HepG2 (cell line): ENCODE results near the gene SECTM1. TPM values are rescaled to one million over a fixed set of nuclear protein-coding genes. Genes with fewer than 3 reads are reported as not detected.

Experiments used
- ATF7-NPFF ChIP-seq: sonication (generic); formaldehyde crosslinking; IDR thresholded peaks from 2 replicates; pipeline ENCODE4 v1.8.1; 2023; ENCODE audit warnings: mild to moderate bottlenecking, low read depth, missing genetic modification reagents, moderate library complexity
- MED13 ChIP-seq: sonication (generic); formaldehyde crosslinking; IDR thresholded peaks from 2 replicates; pipeline ENCODE4 v1.5.0; 2020; ENCODE audit warnings: missing genetic modification reagents
- NRL ChIP-seq: sonication (generic); formaldehyde crosslinking; IDR thresholded peaks from 2 replicates; pipeline ENCODE4 v1.5.0; 2020; ENCODE audit warnings: missing genetic modification reagents, mild to moderate bottlenecking, moderate library complexity, borderline replicate concordance
- SAFB2 ChIP-seq: sonication (generic); formaldehyde crosslinking; IDR thresholded peaks from 2 replicates; pipeline ENCODE4 v1.5.1; 2020; ENCODE audit warnings: missing genetic modification reagents, low read depth, mild to moderate bottlenecking, borderline replicate concordance
- TEAD3 ChIP-seq: optimal IDR thresholded peaks from 2 replicates; pipeline ENCODE3; 2016; ENCODE audit warnings: borderline replicate concordance
- ZNF136 ChIP-seq: sonication (generic); formaldehyde crosslinking; IDR thresholded peaks from 2 replicates; pipeline ENCODE4 v1.8.1; 2022; ENCODE audit warnings: low read depth, mild to moderate bottlenecking, moderate library complexity, missing genetic modification reagents
- ZNF142 ChIP-seq: sonication (generic); formaldehyde crosslinking; IDR thresholded peaks from 2 replicates; pipeline ENCODE4 v1.4.0; 2020; ENCODE audit warnings: missing genetic modification reagents
- ZNF296 ChIP-seq: sonication (generic); formaldehyde crosslinking; conservative IDR thresholded peaks from 2 replicates; pipeline ENCODE4 v1.5.0; 2020; ENCODE audit warnings: mild to moderate bottlenecking, missing genetic modification reagents
- ZNF772 ChIP-seq: sonication (generic); formaldehyde crosslinking; IDR thresholded peaks from 2 replicates; pipeline ENCODE4 v1.5.0; 2020; ENCODE audit warnings: mild to moderate bottlenecking, missing genetic modification reagents
- ZNF790 ChIP-seq: sonication (generic); formaldehyde crosslinking; IDR thresholded peaks from 2 replicates; pipeline ENCODE4 v1.8.0; 2022; ENCODE audit warnings: missing genetic modification reagents, mild to moderate bottlenecking, borderline replicate concordance
- ZSCAN21 ChIP-seq: sonication (generic); formaldehyde crosslinking; IDR thresholded peaks from 2 replicates; pipeline ENCODE4 v1.8.0; 2022; ENCODE audit warnings: mild to moderate bottlenecking, missing genetic modification reagents, moderate library complexity, borderline replicate concordance
- polyA plus RNA-seq, 8 experiments: library from polyadenylated mRNA; depleted of rRNA in 3 of 8; stranded (reverse) in 7 of 8; unstranded in 1 of 8; fragments of >200 nt; fragmentation: Illumina TruSeq in 4 of 8; extraction: Trizol in 4 of 8; gene quantifications; 2 replicates each; pipeline versions ENCODE4 v1.2.1 to v1.2.3, GENCODE V29; 2011 to 2016; ENCODE audit warnings: low read depth in 4 of 8, missing spikeins in 1 of 8, mixed read lengths in 1 of 8; ENCODE audit not compliant: insufficient read depth in 1 of 8
- total RNA-seq, 5 experiments: library from RNA; depleted of rRNA; stranded (reverse); fragments of >200 nt; fragmentation: Illumina TruSeq; extraction: Trizol; gene quantifications; 2 replicates each; pipeline ENCODE4 v1.2.3, GENCODE V29; 2016; ENCODE audit warnings: low read depth in 1 of 5
- TF ChIP-seq, protein P1 (sequence below): IDR thresholded peaks from 2 replicates; pipeline ENCODE4 v1.6.1; 2016; ENCODE audit warnings: low read depth, missing genetic modification reagents, missing compliant biosample characterization
- TF ChIP-seq, protein P2 (sequence below): conservative IDR thresholded peaks from 2 replicates; pipeline ENCODE4 v1.6.1; 2018; ENCODE audit warnings: missing genetic modification reagents

SECTM1 gene
- total and polyA plus RNA-seq, 2 of the 13 experiments (the other 11 are each of a cell fraction or from before 2014, with no cell fraction given) = 3.5 to 5.3 TPM

GRCh38 chr17:82298538-82299421 is 34.8 kb downstream of the SECTM1 start (continued):
- TF ChIP-seq ZNF142 (CRISPR knock-in tag) (0 out of 2 replicates have a peak, but pooled peaks have one; percentile 3), TEAD3 (CRISPR knock-in tag) (no peak), ZNF136 (0 out of 2 replicates have a peak, but pooled peaks have one; percentile 11), SAFB2 (CRISPR knock-in tag) (peak; percentile 37; the same call in 1 of the 2 replicates), ZNF772 (CRISPR knock-in tag) (0 out of 2 replicates have a peak, but pooled peaks have one; percentile 5), NRL (CRISPR knock-in tag) (peak; percentile 7; the same call in 1 of the 2 replicates), ZNF790 (no peak), ZSCAN21 (CRISPR knock-in tag) (no peak), ZNF296 (CRISPR knock-in tag) (0 out of 2 replicates have a peak, but pooled peaks have one; percentile 15), ATF7-NPFF (CRISPR knock-in tag) (0 out of 2 replicates have a peak, but pooled peaks have one; percentile 25), MED13 (CRISPR knock-in tag) (no peak)
- TF ChIP-seq, protein P1, sequence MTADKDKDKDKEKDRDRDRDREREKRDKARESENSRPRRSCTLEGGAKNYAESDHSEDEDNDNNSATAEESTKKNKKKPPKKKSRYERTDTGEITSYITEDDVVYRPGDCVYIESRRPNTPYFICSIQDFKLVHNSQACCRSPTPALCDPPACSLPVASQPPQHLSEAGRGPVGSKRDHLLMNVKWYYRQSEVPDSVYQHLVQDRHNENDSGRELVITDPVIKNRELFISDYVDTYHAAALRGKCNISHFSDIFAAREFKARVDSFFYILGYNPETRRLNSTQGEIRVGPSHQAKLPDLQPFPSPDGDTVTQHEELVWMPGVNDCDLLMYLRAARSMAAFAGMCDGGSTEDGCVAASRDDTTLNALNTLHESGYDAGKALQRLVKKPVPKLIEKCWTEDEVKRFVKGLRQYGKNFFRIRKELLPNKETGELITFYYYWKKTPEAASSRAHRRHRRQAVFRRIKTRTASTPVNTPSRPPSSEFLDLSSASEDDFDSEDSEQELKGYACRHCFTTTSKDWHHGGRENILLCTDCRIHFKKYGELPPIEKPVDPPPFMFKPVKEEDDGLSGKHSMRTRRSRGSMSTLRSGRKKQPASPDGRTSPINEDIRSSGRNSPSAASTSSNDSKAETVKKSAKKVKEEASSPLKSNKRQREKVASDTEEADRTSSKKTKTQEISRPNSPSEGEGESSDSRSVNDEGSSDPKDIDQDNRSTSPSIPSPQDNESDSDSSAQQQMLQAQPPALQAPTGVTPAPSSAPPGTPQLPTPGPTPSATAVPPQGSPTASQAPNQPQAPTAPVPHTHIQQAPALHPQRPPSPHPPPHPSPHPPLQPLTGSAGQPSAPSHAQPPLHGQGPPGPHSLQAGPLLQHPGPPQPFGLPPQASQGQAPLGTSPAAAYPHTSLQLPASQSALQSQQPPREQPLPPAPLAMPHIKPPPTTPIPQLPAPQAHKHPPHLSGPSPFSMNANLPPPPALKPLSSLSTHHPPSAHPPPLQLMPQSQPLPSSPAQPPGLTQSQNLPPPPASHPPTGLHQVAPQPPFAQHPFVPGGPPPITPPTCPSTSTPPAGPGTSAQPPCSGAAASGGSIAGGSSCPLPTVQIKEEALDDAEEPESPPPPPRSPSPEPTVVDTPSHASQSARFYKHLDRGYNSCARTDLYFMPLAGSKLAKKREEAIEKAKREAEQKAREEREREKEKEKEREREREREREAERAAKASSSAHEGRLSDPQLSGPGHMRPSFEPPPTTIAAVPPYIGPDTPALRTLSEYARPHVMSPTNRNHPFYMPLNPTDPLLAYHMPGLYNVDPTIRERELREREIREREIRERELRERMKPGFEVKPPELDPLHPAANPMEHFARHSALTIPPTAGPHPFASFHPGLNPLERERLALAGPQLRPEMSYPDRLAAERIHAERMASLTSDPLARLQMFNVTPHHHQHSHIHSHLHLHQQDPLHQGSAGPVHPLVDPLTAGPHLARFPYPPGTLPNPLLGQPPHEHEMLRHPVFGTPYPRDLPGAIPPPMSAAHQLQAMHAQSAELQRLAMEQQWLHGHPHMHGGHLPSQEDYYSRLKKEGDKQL (CRISPR knock-in tag) = no peak
- TF ChIP-seq, protein P2, sequence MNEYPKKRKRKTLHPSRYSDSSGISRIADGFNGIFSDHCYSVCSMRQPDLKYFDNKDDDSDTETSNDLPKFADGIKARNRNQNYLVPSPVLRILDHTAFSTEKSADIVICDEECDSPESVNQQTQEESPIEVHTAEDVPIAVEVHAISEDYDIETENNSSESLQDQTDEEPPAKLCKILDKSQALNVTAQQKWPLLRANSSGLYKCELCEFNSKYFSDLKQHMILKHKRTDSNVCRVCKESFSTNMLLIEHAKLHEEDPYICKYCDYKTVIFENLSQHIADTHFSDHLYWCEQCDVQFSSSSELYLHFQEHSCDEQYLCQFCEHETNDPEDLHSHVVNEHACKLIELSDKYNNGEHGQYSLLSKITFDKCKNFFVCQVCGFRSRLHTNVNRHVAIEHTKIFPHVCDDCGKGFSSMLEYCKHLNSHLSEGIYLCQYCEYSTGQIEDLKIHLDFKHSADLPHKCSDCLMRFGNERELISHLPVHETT (CRISPR knock-in tag) = no peak
